ENCODE data around the gene LTV1. TPM values are rescaled to one million over a fixed set of nuclear protein-coding genes. Genes with fewer than 3 reads are reported as not detected.
"Not testable (repeated sequence)": the region's sequence is repeated elsewhere in the genome, so short reads cannot be mapped to it uniquely, and the experiment has no call there.

The LTV1 gene, protein sequence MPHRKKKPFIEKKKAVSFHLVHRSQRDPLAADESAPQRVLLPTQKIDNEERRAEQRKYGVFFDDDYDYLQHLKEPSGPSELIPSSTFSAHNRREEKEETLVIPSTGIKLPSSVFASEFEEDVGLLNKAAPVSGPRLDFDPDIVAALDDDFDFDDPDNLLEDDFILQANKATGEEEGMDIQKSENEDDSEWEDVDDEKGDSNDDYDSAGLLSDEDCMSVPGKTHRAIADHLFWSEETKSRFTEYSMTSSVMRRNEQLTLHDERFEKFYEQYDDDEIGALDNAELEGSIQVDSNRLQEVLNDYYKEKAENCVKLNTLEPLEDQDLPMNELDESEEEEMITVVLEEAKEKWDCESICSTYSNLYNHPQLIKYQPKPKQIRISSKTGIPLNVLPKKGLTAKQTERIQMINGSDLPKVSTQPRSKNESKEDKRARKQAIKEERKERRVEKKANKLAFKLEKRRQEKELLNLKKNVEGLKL
- total RNA-seq (2021; fragmentation: NEBNext Ultra II Directional; extraction: Animal tissue kit (Norgen Biotek cat#: 25700)) = 10 to 100 TPM; 28.8 to 35.0 (median 33.6) TPM
- long read RNA-seq, transcript LTV1-201 (11 exons, 1,847 nt) = major isoform, 44 of 59 reads
- long read RNA-seq, partial matches to known transcripts = 15 of 59 reads
- long read RNA-seq, other reads (novel, unspliced or antisense) = 0 of 59 reads

DNA sequence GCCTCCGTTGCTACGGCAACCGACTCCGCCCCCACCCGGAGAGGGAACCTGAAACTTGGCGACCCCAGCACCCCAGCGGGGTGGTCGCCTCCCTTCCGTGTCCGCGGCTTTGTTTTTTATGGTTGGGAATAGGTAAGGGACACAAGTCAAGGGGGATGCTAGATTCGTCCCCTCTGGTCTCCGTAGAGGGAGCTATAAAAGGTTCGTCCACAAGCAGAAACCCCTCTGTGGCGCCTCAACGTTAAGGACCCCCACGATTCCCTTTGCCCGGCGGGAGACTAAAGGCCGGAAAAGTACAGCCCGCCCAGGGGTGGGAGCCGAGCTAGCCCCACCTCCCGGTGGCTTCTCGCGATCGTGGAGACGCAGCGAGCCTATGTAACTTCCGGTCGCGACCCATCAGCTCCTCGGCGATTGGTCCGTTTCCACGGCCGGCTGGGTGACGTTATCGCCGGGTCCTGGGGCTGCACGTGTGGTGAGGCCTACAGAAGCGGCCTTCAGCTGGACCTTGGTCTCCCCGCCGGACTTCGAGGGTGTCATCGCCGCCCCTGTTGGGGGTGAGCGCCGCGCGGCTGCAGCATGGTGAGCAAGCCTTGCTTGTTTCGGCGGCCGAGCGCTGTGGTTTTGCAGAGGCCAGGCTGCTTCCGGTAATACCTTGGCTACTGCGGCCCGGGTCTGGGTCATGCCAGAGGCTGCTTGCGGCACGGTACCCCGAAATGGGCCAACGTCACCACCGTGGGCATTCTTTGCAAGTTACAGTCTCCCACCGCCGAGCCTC, at the start of gene LTV1:
LTV1 (plus strand) TSS at position 437 of the 775 bp plus-strand sequence; CDS start at position 577, 140 bp downstream.
- Mint-ChIP-seq H3K36me3 (ENCODE audit: low read depth) (peaks cover 34% of the 10 kb centered on the region), H3K4me3 (peak within 1 kb of the TSS; percentile 98), H3K27ac (peak within 1 kb of the TSS; percentile 98), H3K9me3 (no peaks in the 10 kb centered on the region), H3K4me1 (ENCODE audit: low read depth) (peaks cover 17% of the 10 kb centered on the region), H3K27me3 (ENCODE audit: insufficient read depth) (peaks cover 4% of the 10 kb centered on the region)
- DNase-seq = peak; percentile 95
- peak; percentile 42; the same call in 1 of the 2 replicates for TF ChIP-seq CTCF (IDR thresholded peaks at IDR 0.05)

- not testable (repeated sequence) for H3K4me3 Mint-ChIP-seq; H3K27me3 Mint-ChIP-seq (ENCODE audit: insufficient read depth); DNase-seq; H3K27ac Mint-ChIP-seq; H3K4me1 Mint-ChIP-seq (ENCODE audit: low read depth)
- H3K9me3 Mint-ChIP-seq = peaks cover 24% of the 10 kb centered on the region
- H3K36me3 Mint-ChIP-seq (ENCODE audit: low read depth) = peaks cover 67% of the 10 kb centered on the region
Measured at GRCh38 chr6:143796551-143796950, 46.6 kb upstream of the LTV1 start.

GRCh38 chr6:143798487-143798886, 44.7 kb upstream of the LTV1 start:
- not testable (repeated sequence) for H3K27ac Mint-ChIP-seq; H3K4me3 Mint-ChIP-seq; H3K27me3 Mint-ChIP-seq (ENCODE audit: insufficient read depth); H3K4me1 Mint-ChIP-seq (ENCODE audit: low read depth); DNase-seq
- Mint-ChIP-seq H3K9me3 (peaks cover 19% of the 10 kb centered on the region), H3K36me3 (ENCODE audit: low read depth) (peaks cover 65% of the 10 kb centered on the region)

DNA sequence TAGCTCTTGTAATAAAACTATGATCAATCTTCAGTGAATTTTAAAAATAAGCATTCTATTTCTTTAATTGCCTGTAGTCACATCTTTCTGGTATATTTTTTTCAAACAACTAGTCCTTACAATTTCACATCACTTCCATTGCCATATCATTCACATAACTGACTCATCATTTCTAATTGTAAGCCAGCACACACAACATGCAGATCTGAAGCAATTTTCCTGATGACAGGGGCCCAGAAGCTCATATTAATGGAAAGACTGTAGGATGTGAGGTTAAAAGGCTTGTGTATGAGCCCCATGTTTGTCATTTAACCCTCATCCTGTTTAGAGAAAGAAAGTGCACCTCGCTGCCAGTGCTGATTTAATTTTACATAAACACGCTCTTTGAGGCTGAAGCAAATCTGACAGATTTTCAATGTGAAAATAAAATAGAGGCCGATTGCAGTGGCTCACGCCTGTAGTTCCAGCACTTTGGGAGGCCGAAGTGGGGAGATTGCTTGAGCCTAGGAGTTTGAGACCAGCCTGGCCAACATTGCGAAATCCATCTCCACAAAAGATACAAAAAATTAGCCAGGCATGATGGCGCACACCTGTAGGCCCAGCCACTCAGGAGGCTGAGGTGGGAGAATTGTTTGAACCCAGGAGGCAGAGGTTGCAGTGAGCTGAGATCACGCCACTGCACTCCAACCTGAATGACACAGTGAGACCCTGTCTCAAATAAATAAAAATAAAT, 40.1 kb upstream of the LTV1 start:
- H3K27me3 Mint-ChIP-seq (ENCODE audit: insufficient read depth) = no peaks in the 10 kb centered on the region
- H3K4me3 Mint-ChIP-seq = no peak overlapping the region
- H3K36me3 Mint-ChIP-seq (ENCODE audit: low read depth) = peaks cover 70% of the 10 kb centered on the region
- H3K27ac Mint-ChIP-seq = no peak overlapping the region
- peaks cover 44% of the 10 kb centered on the region for H3K4me1 Mint-ChIP-seq (ENCODE audit: low read depth)
- H3K9me3 Mint-ChIP-seq = peaks cover 19% of the 10 kb centered on the region
- DNase-seq = no peak
- TF ChIP-seq CTCF (IDR thresholded peaks at IDR 0.05) = no peak

- TF ChIP-seq CTCF (IDR thresholded peaks at IDR 0.05) = no peak
- H3K36me3 Mint-ChIP-seq (ENCODE audit: low read depth) = peaks cover 65% of the 10 kb centered on the region
- no peaks in the 10 kb centered on the region for H3K27me3 Mint-ChIP-seq (ENCODE audit: insufficient read depth)
Measured at GRCh38 chr6:143803769-143804568, 39.2 kb upstream of the LTV1 start.

More at GRCh38 chr6:143803769-143804568, 39.2 kb upstream of the LTV1 start:
- peaks cover 44% of the 10 kb centered on the region for H3K4me1 Mint-ChIP-seq (ENCODE audit: low read depth)
- H3K9me3 Mint-ChIP-seq = peaks cover 14% of the 10 kb centered on the region
- no peak for DNase-seq
- no peak overlapping the region for H3K4me3 Mint-ChIP-seq
- H3K27ac Mint-ChIP-seq = no peak overlapping the region

All from HFFc6 (cell line).